Pancreas (tissue), 10 donors: ENCODE results near the gene ALKBH2. TPM values are rescaled to one million over a fixed set of nuclear protein-coding genes. Genes with fewer than 3 reads are reported as not detected.

Source experiments
- ATAC-seq, 4 donors: fragments of 200-7000 bp; cut with Tn5 transposase; one replicate each; pipeline versions ENCODE4 v1.8.0 to v1.9.1; 2020; ENCODE audit warnings: mild to moderate bottlenecking in 4 of 4, moderate library complexity in 4 of 4
- DNase-seq, 6 donors: peaks; one replicate each; pipeline ENCODE4 v3.0.0-alpha.2; 2020
- FAIRE-seq: peaks from 2 replicates; lab custom pipeline; 2012; peaks lifted over from hg19 to GRCh38; lab: Jason Lieb, UNC
- H3K27ac ChIP-seq, 4 donors: fragments of 200-600 bp; sonication (generic); 1 replicate in 3 of 4; 2 replicates in 1 of 4; pipeline versions ENCODE4 v1.5.0 to v1.8.0; 2020
- H3K27me3 ChIP-seq, 4 donors: fragments of 200-600 bp; one replicate each; pipeline ENCODE4 v1.8.0; 2021
- H3K36me3 ChIP-seq, 3 donors: fragments of 200-600 bp; sonication (generic) in 1 of 3; one replicate each; pipeline versions ENCODE4 v1.5.0 to v1.8.0; 2020 to 2021
- H3K4me1 ChIP-seq, 3 donors: fragments of 200-600 bp; one replicate each; pipeline ENCODE4 v1.8.0; 2021
- H3K4me3 ChIP-seq, 4 donors: fragments of 200-600 bp; sonication (generic) in 2 of 4; one replicate each; pipeline versions ENCODE4 v1.5.0 to v1.8.0; 2020 to 2021
- H3K9me3 ChIP-seq, 4 donors: fragments of 200-600 bp; one replicate each; pipeline ENCODE4 v1.8.0; 2021
- CTCF ChIP-seq, 4 donors: fragments of 200-600 bp; sonication (generic) in 3 of 4; IDR thresholded peaks; one replicate each; pipeline versions ENCODE4 v1.5.0 to v1.8.0; 2021; ENCODE audit warnings: antibody characterized with exemption in 4 of 4
- WGBS, 2 donors: extraction: QIAGEN DNeasy Blood & Tissue Kit; methylation state at CpG; one replicate each; pipeline ENCODE4 v1.1.7; 2013; 5-methylcytosine and 5-hydroxymethylcytosine counted together
- intact Hi-C, 3 donors: fragments of 100-400 bp; cut with DNase I; formaldehyde crosslinking; loops; one replicate each; pipeline versions ENCODE4 v1.11.1 to v1.14.2; 2022
- polyA plus RNA-seq, 2 donors: library from polyadenylated mRNA; stranded (reverse); fragments of 200-250 nt; gene quantifications; one replicate each; pipeline ENCODE4 v1.2.3, GENCODE V29; 2013
- total RNA-seq, 6 donors: library from RNA; stranded (reverse); fragmentation: NEBNext Ultra II Directional in 4 of 6; extraction: Animal tissue kit (Norgen Biotek cat#: 25700) in 4 of 6; gene quantifications; one replicate each; pipeline versions ENCODE4 v1.2.1 to v1.2.4, GENCODE V29; 2021 to 2023
- donor health status: healthy with polysubstance abuse.
- donor health status: DM: no; HTN: no; CAD: no; lungs with moderate emphysema.
- donor health status: DM: no; HTN: no; CAD: no.
- donor health status: control.
- donor health status: control.
- donor health status: Bipolar disorder and iron deficiency.
- donor health status: DM: yes; HTN: yes; CAD: no.
- donor health status: DM: no; HTN: no; CAD: no.
- donor health status: DM: no; HTN: no; CAD: no.
- donor health status: DM: yes; HTN: yes; CAD: no.

Gene ALKBH2
- total and polyA plus RNA-seq, 8 donors: 4.3 to 22.9 (median 8.4) TPM

GRCh38 chr12:109115758-109116610 is 22.7 kb upstream of the ALKBH2 start, which contains the start of gene ACACB:
ACACB (plus strand) TSS chr12:109116587; CDS start chr12:109139406, 22,819 bp downstream.
- Histone ChIP-seq H3K4me3 (peak within 1 kb of the TSS in 2 of 4 donors; percentile 19 to 24), H3K27me3 (no peaks in the 10 kb centered on the region), H3K27ac (peak within 1 kb of the TSS; percentile 70 to 87 (median 86)), H3K36me3 (no peaks in the 10 kb centered on the region), H3K4me1 (peaks cover 41 to 71% (median 70%) of the 10 kb centered on the region in 3 donors), H3K9me3 (no peaks in the 10 kb centered on the region)
- intact Hi-C loops: no loop called here
- ATAC-seq (peak; percentile 65 to 77 (median 69)), FAIRE-seq (no peak), DNase-seq (peak; percentile 70 to 89 (median 84))
- 7 to 8% methylated on average over 14 of the region's 14 CpGs for WGBS, 2 donors
- no peak for TF ChIP-seq CTCF (IDR thresholded peaks at IDR 0.05)

- Histone ChIP-seq H3K27me3 (no peaks in the 10 kb centered on the region), H3K9me3 (no peaks in the 10 kb centered on the region), H3K4me1 (peaks cover 41 to 74% (median 70%) of the 10 kb centered on the region in 3 donors), H3K36me3 (no peaks in the 10 kb centered on the region), H3K4me3 (peak overlapping the region in 2 of 4 donors; percentile 19 to 24), H3K27ac (peak overlapping the region; percentile 70 to 87 (median 86))
- no peak for FAIRE-seq
- no peak for DNase-seq
- intact Hi-C loops: no loop called here
- WGBS, 2 donors: 14 to 15% methylated on average over 3 of the region's 3 CpGs
- no peak for TF ChIP-seq CTCF (IDR thresholded peaks at IDR 0.05)
- no peak for ATAC-seq
Observed at GRCh38 chr12:109115404-109115757, 22.1 kb upstream of the ALKBH2 start.

- Histone ChIP-seq H3K27ac (peak overlapping the region; percentile 70 to 87 (median 86)), H3K9me3 (no peaks in the 10 kb centered on the region), H3K4me1 (peaks cover 41 to 74% (median 67%) of the 10 kb centered on the region in 3 donors), H3K4me3 (peak overlapping the region in 2 of 4 donors; percentile 19 to 24), H3K36me3 (no peaks in the 10 kb centered on the region), H3K27me3 (no peaks in the 10 kb centered on the region)
- intact Hi-C loops: no loop called here
- DNase-seq: no peak
- no peak for FAIRE-seq
- no peak for ATAC-seq
- TF ChIP-seq CTCF (IDR thresholded peaks at IDR 0.05): no peak
- 16 to 23% methylated on average over 2 of the region's 2 CpGs for WGBS, 2 donors
Observed at GRCh38 chr12:109114644-109115043, 21.4 kb upstream of the ALKBH2 start.

GRCh38 chr12:109113661-109114321 is 20.5 kb upstream of the ALKBH2 start:
- peak overlapping the region; percentile 70 to 87 (median 86) for H3K27ac ChIP-seq
- no peak for FAIRE-seq
- no peak for DNase-seq

More at GRCh38 chr12:109113661-109114321, 20.5 kb upstream of the ALKBH2 start:
- Histone ChIP-seq H3K27me3 (no peaks in the 10 kb centered on the region), H3K9me3 (no peaks in the 10 kb centered on the region), H3K4me3 (peak overlapping the region in 2 of 4 donors; percentile 19 to 24), H3K36me3 (no peaks in the 10 kb centered on the region), H3K4me1 (peaks cover 36 to 70% (median 61%) of the 10 kb centered on the region in 3 donors)
- 17 to 21% methylated on average over 5 of the region's 5 CpGs for WGBS, 2 donors
- intact Hi-C loops: no loop called here
- no peak for TF ChIP-seq CTCF (IDR thresholded peaks at IDR 0.05)
- no peak for ATAC-seq
